Ishikawa (cell line): ENCODE measurements around the gene TMEM100.

Experiments used
- CEBPB ChIP-seq: IDR thresholded peaks from 2 replicates; pipeline ENCODE4 v1.6.1; 2012
- EP300 ChIP-seq: IDR thresholded peaks from 2 replicates; pipeline ENCODE4 v1.6.1; 2012; ENCODE audit warnings: borderline replicate concordance
- NFIC ChIP-seq: IDR thresholded peaks from 2 replicates; pipeline ENCODE4 v1.6.1; 2012
- TAF1 ChIP-seq: IDR thresholded peaks from 2 replicates; pipeline ENCODE4 v1.6.1; 2012; ENCODE audit warnings: low read depth, mild to moderate bottlenecking
- USF1 ChIP-seq: IDR thresholded peaks from 2 replicates; pipeline ENCODE4 v1.6.1; 2012

GRCh38 chr17:55772086-55772485, 49.4 kb upstream of the TMEM100 start:
- TF ChIP-seq CEBPB (no peak), EP300 (no peak), TAF1 (no peak), USF1 (no peak), NFIC (no peak)
